HepG2 (cell line): ENCODE data around the gene PRR35. TPM values are rescaled to one million over a fixed set of nuclear protein-coding genes. Genes with fewer than 3 reads are reported as not detected.

Source experiments
- CBFB ChIP-seq: sonication (generic); formaldehyde crosslinking; IDR thresholded peaks from 2 replicates; pipeline ENCODE4 v1.4.0; 2020; ENCODE audit warnings: missing genetic modification reagents
- CSRNP2 ChIP-seq: sonication (generic); formaldehyde crosslinking; conservative IDR thresholded peaks from 2 replicates; pipeline ENCODE4 v1.8.0; 2022; ENCODE audit warnings: low read depth, missing genetic modification reagents
- ETV5 ChIP-seq: IDR thresholded peaks from 2 replicates; pipeline ENCODE4 v1.6.1; 2018; ENCODE audit warnings: missing biosample characterization, missing genetic modification reagents, inconsistent platforms, borderline replicate concordance
- HNRNPLL ChIP-seq: fragments of 200-400 bp; formaldehyde crosslinking; IDR thresholded peaks from 2 replicates; pipeline ENCODE4 v1.6.1; 2017; ENCODE audit warnings: mild to moderate bottlenecking, low read depth, low read length; ENCODE audit not compliant: poor library complexity, severe bottlenecking
- JUN ChIP-seq: sonication (generic); formaldehyde crosslinking; IDR thresholded peaks from 2 replicates; pipeline ENCODE4 v1.4.0; 2020; ENCODE audit warnings: mild to moderate bottlenecking, missing genetic modification reagents
- KDM3A ChIP-seq: IDR thresholded peaks from 2 replicates; pipeline ENCODE4 v1.6.1; 2018; ENCODE audit warnings: low read depth, missing compliant biosample characterization
- NCOA2 ChIP-seq: sonication (generic); formaldehyde crosslinking; IDR thresholded peaks from 2 replicates; pipeline ENCODE4 v1.8.0; 2022; ENCODE audit warnings: inconsistent platforms
- NCOR1 ChIP-seq: fragments of 200-600 bp; sonication (generic); IDR thresholded peaks from 2 replicates; pipeline ENCODE4 v1.7.0; 2017; ENCODE audit warnings: antibody characterized with exemption, low read length, borderline replicate concordance
- RORA ChIP-seq: sonication (generic); formaldehyde crosslinking; IDR thresholded peaks from 2 replicates; pipeline ENCODE4 v1.5.0; 2020; ENCODE audit warnings: mild to moderate bottlenecking, missing genetic modification reagents, moderate library complexity
- SALL1 ChIP-seq: sonication (generic); formaldehyde crosslinking; IDR thresholded peaks from 2 replicates; pipeline ENCODE4 v1.8.0; 2022; ENCODE audit warnings: mild to moderate bottlenecking, missing genetic modification reagents
- SMAD3 ChIP-seq: sonication (generic); formaldehyde crosslinking; IDR thresholded peaks from 2 replicates; pipeline ENCODE4 v1.4.0; 2020; ENCODE audit warnings: missing genetic modification reagents
- SP4 ChIP-seq: sonication (generic); formaldehyde crosslinking; IDR thresholded peaks from 2 replicates; pipeline ENCODE4 v1.8.1; 2023; ENCODE audit warnings: mild to moderate bottlenecking, missing genetic modification reagents
- STAT5B ChIP-seq: sonication (generic); formaldehyde crosslinking; IDR thresholded peaks from 2 replicates; pipeline ENCODE4 v1.4.0; 2020; ENCODE audit warnings: missing genetic modification reagents
- U2AF2 ChIP-seq: fragments of 200-400 bp; formaldehyde crosslinking; IDR thresholded peaks from 2 replicates; pipeline ENCODE4 v1.6.1; 2017; ENCODE audit warnings: low read depth, mild to moderate bottlenecking, low read length
- XRCC5 ChIP-seq: fragments of 200-400 bp; formaldehyde crosslinking; optimal IDR thresholded peaks from 2 replicates; pipeline ENCODE3; 2017; ENCODE audit warnings: mild to moderate bottlenecking, low read length
- ZNF136 ChIP-seq: sonication (generic); formaldehyde crosslinking; IDR thresholded peaks from 2 replicates; pipeline ENCODE4 v1.8.1; 2022; ENCODE audit warnings: low read depth, mild to moderate bottlenecking, moderate library complexity, missing genetic modification reagents
- ZNF205 ChIP-seq: IDR thresholded peaks from 2 replicates; pipeline ENCODE4 v1.6.1; 2018; ENCODE audit warnings: missing biosample characterization, missing genetic modification reagents
- ZNF484 ChIP-seq: sonication (generic); formaldehyde crosslinking; IDR thresholded peaks from 2 replicates; pipeline ENCODE4 v1.5.1; 2020; ENCODE audit warnings: mild to moderate bottlenecking, low read depth, missing genetic modification reagents, borderline replicate concordance
- ZNF619 ChIP-seq: sonication (generic); formaldehyde crosslinking; IDR thresholded peaks from 2 replicates; pipeline ENCODE4 v1.4.0; 2020; ENCODE audit warnings: mild to moderate bottlenecking, missing genetic modification reagents
- ZNF766 ChIP-seq: sonication (generic); formaldehyde crosslinking; IDR thresholded peaks from 2 replicates; pipeline ENCODE4 v1.5.0; 2020; ENCODE audit warnings: missing genetic modification reagents, borderline replicate concordance
- ZNF775 ChIP-seq: sonication (generic); formaldehyde crosslinking; IDR thresholded peaks from 2 replicates; pipeline ENCODE4 v1.4.0; 2020; ENCODE audit warnings: missing genetic modification reagents, mild to moderate bottlenecking, moderate library complexity, borderline replicate concordance
- polyA plus RNA-seq, 8 experiments: library from polyadenylated mRNA; depleted of rRNA in 3 of 8; stranded (reverse) in 7 of 8; unstranded in 1 of 8; fragments of >200 nt; fragmentation: Illumina TruSeq in 4 of 8; extraction: Trizol in 4 of 8; gene quantifications; 2 replicates each; pipeline versions ENCODE4 v1.2.1 to v1.2.3, GENCODE V29; 2011 to 2016; ENCODE audit warnings: low read depth in 4 of 8, missing spikeins in 1 of 8, mixed read lengths in 1 of 8; ENCODE audit not compliant: insufficient read depth in 1 of 8
- total RNA-seq, 5 experiments: library from RNA; depleted of rRNA; stranded (reverse); fragments of >200 nt; fragmentation: Illumina TruSeq; extraction: Trizol; gene quantifications; 2 replicates each; pipeline ENCODE4 v1.2.3, GENCODE V29; 2016; ENCODE audit warnings: low read depth in 1 of 5
- TF ChIP-seq, protein P1 (sequence below): sonication (generic); formaldehyde crosslinking; IDR thresholded peaks from 2 replicates; pipeline ENCODE4 v1.5.0; 2020; ENCODE audit warnings: missing genetic modification reagents
- TF ChIP-seq, protein P2 (sequence below): sonication (generic); formaldehyde crosslinking; IDR thresholded peaks from 2 replicates; pipeline ENCODE4 v1.4.0; 2020; ENCODE audit warnings: missing genetic modification reagents, low read depth, mild to moderate bottlenecking, borderline replicate concordance
- TF ChIP-seq, protein P3 (sequence below): sonication (generic); formaldehyde crosslinking; IDR thresholded peaks from 2 replicates; pipeline ENCODE4 v1.4.0; 2020; ENCODE audit warnings: missing genetic modification reagents, borderline replicate concordance

PRR35 gene
- total and polyA plus RNA-seq, 2 of the 13 experiments (the other 11 are each of a cell fraction or from before 2014, with no cell fraction given) = 0.07 to 0.16 TPM

GRCh38 chr16:528111-529011 lies 31.8 kb upstream of the PRR35 start (continued):
- TF ChIP-seq NCOR1 (no peak), U2AF2 (no peak), ETV5 (CRISPR knock-in tag) (no peak), ZNF775 (CRISPR knock-in tag) (no peak), ZNF484 (CRISPR knock-in tag) (no peak), KDM3A (CRISPR knock-in tag) (no peak; the same call in 1 of the 2 replicates), SALL1 (CRISPR knock-in tag) (0 out of 2 replicates have a peak, but pooled peaks have one; percentile 9), ZNF619 (CRISPR knock-in tag) (no peak), SMAD3 (CRISPR knock-in tag) (no peak), JUN (CRISPR knock-in tag) (no peak), XRCC5 (peak; percentile 31), STAT5B (no peak), HNRNPLL (peak; percentile 93), CBFB (no peak), SP4 (CRISPR knock-in tag) (0 out of 2 replicates have a peak, but pooled peaks have one; percentile 16), NCOA2 (0 out of 2 replicates have a peak, but pooled peaks have one; percentile 10), ZNF766 (CRISPR knock-in tag) (no peak), ZNF136 (CRISPR knock-in tag) (no peak), CSRNP2 (CRISPR knock-in tag) (no peak), RORA (CRISPR knock-in tag) (no peak), ZNF205 (CRISPR knock-in tag) (no peak)
- TF ChIP-seq, protein P1, sequence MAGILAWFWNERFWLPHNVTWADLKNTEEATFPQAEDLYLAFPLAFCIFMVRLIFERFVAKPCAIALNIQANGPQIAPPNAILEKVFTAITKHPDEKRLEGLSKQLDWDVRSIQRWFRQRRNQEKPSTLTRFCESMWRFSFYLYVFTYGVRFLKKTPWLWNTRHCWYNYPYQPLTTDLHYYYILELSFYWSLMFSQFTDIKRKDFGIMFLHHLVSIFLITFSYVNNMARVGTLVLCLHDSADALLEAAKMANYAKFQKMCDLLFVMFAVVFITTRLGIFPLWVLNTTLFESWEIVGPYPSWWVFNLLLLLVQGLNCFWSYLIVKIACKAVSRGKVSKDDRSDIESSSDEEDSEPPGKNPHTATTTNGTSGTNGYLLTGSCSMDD = no peak
- TF ChIP-seq, protein P2, sequence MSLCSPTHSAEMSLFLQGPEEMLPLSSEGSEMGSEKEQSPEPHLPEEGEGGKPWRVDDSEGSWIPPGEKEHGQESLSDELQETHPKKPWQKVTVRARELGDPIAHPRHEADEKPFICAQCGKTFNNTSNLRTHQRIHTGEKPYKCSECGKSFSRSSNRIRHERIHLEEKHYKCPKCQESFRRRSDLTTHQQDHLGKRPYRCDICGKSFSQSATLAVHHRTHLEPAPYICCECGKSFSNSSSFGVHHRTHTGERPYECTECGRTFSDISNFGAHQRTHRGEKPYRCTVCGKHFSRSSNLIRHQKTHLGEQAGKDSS (CRISPR knock-in tag) = 0 out of 2 replicates have a peak, but pooled peaks have one; percentile 34
- TF ChIP-seq, protein P3, sequence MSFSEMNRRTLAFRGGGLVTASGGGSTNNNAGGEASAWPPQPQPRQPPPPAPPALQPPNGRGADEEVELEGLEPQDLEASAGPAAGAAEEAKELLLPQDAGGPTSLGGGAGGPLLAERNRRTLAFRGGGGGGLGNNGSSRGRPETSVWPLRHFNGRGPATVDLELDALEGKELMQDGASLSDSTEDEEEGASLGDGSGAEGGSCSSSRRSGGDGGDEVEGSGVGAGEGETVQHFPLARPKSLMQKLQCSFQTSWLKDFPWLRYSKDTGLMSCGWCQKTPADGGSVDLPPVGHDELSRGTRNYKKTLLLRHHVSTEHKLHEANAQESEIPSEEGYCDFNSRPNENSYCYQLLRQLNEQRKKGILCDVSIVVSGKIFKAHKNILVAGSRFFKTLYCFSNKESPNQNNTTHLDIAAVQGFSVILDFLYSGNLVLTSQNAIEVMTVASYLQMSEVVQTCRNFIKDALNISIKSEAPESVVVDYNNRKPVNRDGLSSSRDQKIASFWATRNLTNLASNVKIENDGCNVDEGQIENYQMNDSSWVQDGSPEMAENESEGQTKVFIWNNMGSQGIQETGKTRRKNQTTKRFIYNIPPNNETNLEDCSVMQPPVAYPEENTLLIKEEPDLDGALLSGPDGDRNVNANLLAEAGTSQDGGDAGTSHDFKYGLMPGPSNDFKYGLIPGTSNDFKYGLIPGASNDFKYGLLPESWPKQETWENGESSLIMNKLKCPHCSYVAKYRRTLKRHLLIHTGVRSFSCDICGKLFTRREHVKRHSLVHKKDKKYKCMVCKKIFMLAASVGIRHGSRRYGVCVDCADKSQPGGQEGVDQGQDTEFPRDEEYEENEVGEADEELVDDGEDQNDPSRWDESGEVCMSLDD (CRISPR knock-in tag) = no peak
